ENCODE results near the gene HSPE1. TPM values are rescaled to one million over a fixed set of nuclear protein-coding genes. Genes with fewer than 3 reads are reported as not detected.

The HSPE1 gene
- total RNA-seq, 6 donors from 2014 or later: 23.5 to 92.8 (median 51.0) TPM

GRCh38 chr2:197513915-197514314 is 13.7 kb downstream of the HSPE1 start:
- no peaks in the 10 kb centered on the region for H3K36me3 ChIP-seq
- no peaks in the 10 kb centered on the region for H3K9me3 ChIP-seq
- peak overlapping the region in 2 of 4 donors; percentile 98 to 99 for H3K27ac ChIP-seq
- 92 to 97% methylated on average over 5 of the region's 5 CpGs for WGBS, 2 donors
- peaks cover 17 to 23% (median 18%) of the 10 kb centered on the region in 4 donors for H3K4me1 ChIP-seq
- no peak for DNase-seq
- H3K27me3 ChIP-seq: no peaks in the 10 kb centered on the region
- no peak for ATAC-seq (ENCODE audit: low FRiP score in 2 of 2)
- no peak overlapping the region for H3K4me3 ChIP-seq
- TF ChIP-seq, protein P1, sequence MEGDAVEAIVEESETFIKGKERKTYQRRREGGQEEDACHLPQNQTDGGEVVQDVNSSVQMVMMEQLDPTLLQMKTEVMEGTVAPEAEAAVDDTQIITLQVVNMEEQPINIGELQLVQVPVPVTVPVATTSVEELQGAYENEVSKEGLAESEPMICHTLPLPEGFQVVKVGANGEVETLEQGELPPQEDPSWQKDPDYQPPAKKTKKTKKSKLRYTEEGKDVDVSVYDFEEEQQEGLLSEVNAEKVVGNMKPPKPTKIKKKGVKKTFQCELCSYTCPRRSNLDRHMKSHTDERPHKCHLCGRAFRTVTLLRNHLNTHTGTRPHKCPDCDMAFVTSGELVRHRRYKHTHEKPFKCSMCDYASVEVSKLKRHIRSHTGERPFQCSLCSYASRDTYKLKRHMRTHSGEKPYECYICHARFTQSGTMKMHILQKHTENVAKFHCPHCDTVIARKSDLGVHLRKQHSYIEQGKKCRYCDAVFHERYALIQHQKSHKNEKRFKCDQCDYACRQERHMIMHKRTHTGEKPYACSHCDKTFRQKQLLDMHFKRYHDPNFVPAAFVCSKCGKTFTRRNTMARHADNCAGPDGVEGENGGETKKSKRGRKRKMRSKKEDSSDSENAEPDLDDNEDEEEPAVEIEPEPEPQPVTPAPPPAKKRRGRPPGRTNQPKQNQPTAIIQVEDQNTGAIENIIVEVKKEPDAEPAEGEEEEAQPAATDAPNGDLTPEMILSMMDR (IDR thresholded peaks at IDR 0.05): no peak
- TF ChIP-seq POLR2A (IDR thresholded peaks at IDR 0.05) (no peak), EP300 (IDR thresholded peaks at IDR 0.05) (no peak), POLR2AphosphoS5 (IDR thresholded peaks at IDR 0.05) (no peak)

DNA sequence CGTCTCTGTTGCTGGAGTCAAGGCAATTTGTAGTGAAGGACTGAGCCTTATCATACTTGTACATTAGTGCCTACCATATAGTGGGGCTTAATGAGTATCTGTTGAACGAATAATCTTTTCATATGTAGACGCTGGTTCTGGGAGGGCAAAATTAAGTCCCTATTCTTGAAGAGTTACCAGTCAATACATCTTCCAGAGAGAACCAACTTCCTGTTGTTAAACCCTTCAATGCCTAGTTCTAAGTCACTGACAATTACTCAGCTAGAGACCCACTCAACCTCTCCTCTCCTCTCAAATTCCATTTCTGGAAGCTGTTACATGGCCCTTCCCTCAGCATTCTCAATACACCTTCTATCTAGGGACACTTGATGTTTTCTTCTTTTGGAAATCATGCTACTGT is 14.6 kb downstream of the HSPE1 start:
- no peak for DNase-seq
- peak overlapping the region in 3 of 4 donors; percentile 82 to 86 (median 84) for H3K4me3 ChIP-seq
- TF ChIP-seq POLR2AphosphoS5 (IDR thresholded peaks at IDR 0.05): no peak
- TF ChIP-seq, protein P1 (IDR thresholded peaks at IDR 0.05): no peak
- TF ChIP-seq EP300 (IDR thresholded peaks at IDR 0.05): no peak
- no peak for TF ChIP-seq POLR2A (IDR thresholded peaks at IDR 0.05)

DNA sequence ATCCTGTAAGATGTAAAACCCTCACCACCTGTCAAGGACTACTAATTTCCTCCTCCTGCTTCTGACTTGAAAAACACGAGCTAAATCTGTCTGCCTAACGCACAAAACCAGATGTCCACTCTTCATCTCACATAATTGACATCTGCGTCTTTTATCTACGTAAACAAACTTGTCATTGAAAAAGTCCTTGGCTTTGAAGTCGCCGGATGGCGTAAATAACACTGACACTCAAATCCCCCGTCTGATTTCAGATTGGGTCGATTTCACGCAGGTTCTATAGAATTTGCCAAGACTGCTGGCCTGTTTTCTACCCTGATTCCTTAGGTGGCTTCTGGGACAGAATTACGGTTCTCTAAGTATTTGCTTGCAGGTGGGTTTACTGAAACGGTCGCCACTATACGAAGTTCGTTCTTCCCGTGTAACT is 15.1 kb downstream of the HSPE1 start:
- Histone ChIP-seq H3K4me3 (peak overlapping the region; percentile 19 to 86 (median 83)), H3K4me1 (peaks cover 17 to 29% (median 21%) of the 10 kb centered on the region in 4 donors), H3K9me3 (no peaks in the 10 kb centered on the region), H3K27ac (peak overlapping the region; percentile 94 to 99 (median 97)), H3K27me3 (no peaks in the 10 kb centered on the region), H3K36me3 (no peaks in the 10 kb centered on the region)
- TF ChIP-seq, protein P1 (IDR thresholded peaks at IDR 0.05): no peak
- TF ChIP-seq EP300 (IDR thresholded peaks at IDR 0.05) (no peak), POLR2A (IDR thresholded peaks at IDR 0.05) (no peak), POLR2AphosphoS5 (IDR thresholded peaks at IDR 0.05) (no peak)
- DNase-seq (no peak), ATAC-seq (ENCODE audit: low FRiP score in 2 of 2) (peak in 1 of 2 donors; percentile 1)
- WGBS, 2 donors: 0% methylated on average over 11 to 16 of the region's 16 CpGs

More for the DNA sequence above, 14.6 kb downstream of the HSPE1 start:
- Histone ChIP-seq H3K4me1 (peaks cover 17 to 29% (median 21%) of the 10 kb centered on the region in 4 donors), H3K36me3 (no peaks in the 10 kb centered on the region), H3K9me3 (no peaks in the 10 kb centered on the region), H3K27me3 (no peaks in the 10 kb centered on the region), H3K27ac (peak overlapping the region; percentile 94 to 99 (median 97))
- 41 to 59% methylated on average over 3 of the region's 3 CpGs for WGBS, 2 donors
- no peak for ATAC-seq (ENCODE audit: low FRiP score in 2 of 2)

GRCh38 chr2:197515739-197516392 is 15.7 kb downstream of the HSPE1 start, which contains the start of gene MOB4:
Gene MOB4 (plus strand): TSS chr2:197516066. CDS start chr2:197516087, 21 bp downstream.
- Histone ChIP-seq H3K27me3 (no peaks in the 10 kb centered on the region), H3K36me3 (no peaks in the 10 kb centered on the region), H3K4me3 (peak within 1 kb of the TSS; percentile 82 to 99 (median 85)), H3K4me1 (peaks cover 17 to 29% (median 21%) of the 10 kb centered on the region in 4 donors), H3K9me3 (no peaks in the 10 kb centered on the region), H3K27ac (peak within 1 kb of the TSS; percentile 94 to 99 (median 97))
- 0% methylated on average over 4 to 65 of the region's 66 CpGs for WGBS, 2 donors
- peak in 3 of 4 donors; percentile 81 to 96 (median 96) for TF ChIP-seq POLR2A (IDR thresholded peaks at IDR 0.05)
- peak in 1 of 4 donors; percentile 74 for TF ChIP-seq EP300 (IDR thresholded peaks at IDR 0.05)
- TF ChIP-seq, protein P1 (IDR thresholded peaks at IDR 0.05): peak in 4 of 6 experiments; percentile 11 to 62 (median 40)
- peak; percentile 99 for TF ChIP-seq POLR2AphosphoS5 (IDR thresholded peaks at IDR 0.05)
- DNase-seq (peak; percentile 97 to 99), ATAC-seq (ENCODE audit: low FRiP score in 2 of 2) (peak; percentile 100)
